ENCODE measurements around the gene POLR1G. TPM values are rescaled to one million over a fixed set of nuclear protein-coding genes. Genes with fewer than 3 reads are reported as not detected.

Gene POLR1G
- polyA plus RNA-seq, 3 donors = 0.81 to 1.5 (median 1.1) TPM

DNA sequence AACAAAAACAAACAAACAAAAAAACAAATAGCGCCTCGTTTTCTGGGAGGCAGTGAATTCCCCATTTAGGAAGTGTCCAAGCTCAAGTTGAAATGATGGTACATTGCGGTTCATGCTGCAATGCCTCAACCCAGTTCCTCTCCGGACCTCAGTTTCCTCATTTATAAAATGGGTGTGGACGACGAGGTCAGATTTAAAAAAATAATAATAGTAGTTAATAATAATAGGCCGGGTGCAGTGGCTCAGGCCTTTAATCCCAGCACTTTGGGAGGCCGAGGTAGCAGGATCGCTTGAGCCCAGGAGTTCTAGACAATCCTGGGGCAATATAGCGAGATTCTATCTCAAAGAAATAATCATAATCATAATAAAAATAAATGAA is 32.7 kb downstream of the POLR1G start:
- Histone ChIP-seq H2AFZ (ENCODE audit: insufficient read depth, low read depth, low read length, poor library complexity, severe bottlenecking) (no peak overlapping the region), H3K27me3 (ENCODE audit: control insufficient read depth in 2 of 2, insufficient read depth in 2 of 2, low read length in 2 of 2) (no peaks in the 10 kb centered on the region), H3K4me3 (replicated peaks in 1 of 3; ENCODE audit: low read depth in 2 of 3, low read length in 3 of 3) (peak overlapping the region in 2 of 3 experiments; percentile 49 to 73), H3K4me2 (replicated peaks; ENCODE audit: extremely low read depth, low read length, poor library complexity, severe bottlenecking) (peak overlapping the region; percentile 78), H3K9me3 (replicated peaks in 1 of 2; ENCODE audit: control insufficient read depth in 1 of 2, insufficient read depth in 1 of 2, low read length in 2 of 2) (no peaks in the 10 kb centered on the region), H3K79me2 (ENCODE audit: insufficient read depth, low read length) (no peaks in the 10 kb centered on the region), H3K36me3 (replicated peaks in 1 of 2; ENCODE audit: control insufficient read depth in 1 of 2, insufficient read depth in 2 of 2, low read length in 2 of 2) (no peaks in the 10 kb centered on the region), H3K4me1 (ENCODE audit: control insufficient read depth in 1 of 2, insufficient read depth in 2 of 2, low read length in 2 of 2) (peaks cover 36 to 46% of the 10 kb centered on the region in 2 donors), H4K20me1 (ENCODE audit: insufficient read depth, low read length) (no peaks in the 10 kb centered on the region), H3K9ac (ENCODE audit: insufficient read depth, low read length, poor library complexity, severe bottlenecking) (peak overlapping the region; percentile 76), H3K27ac (ENCODE audit: low read depth in 1 of 2, low read length in 2 of 2) (peak overlapping the region in 1 of 2 donors; percentile 73)
- no peak for TF ChIP-seq CTCF (IDR thresholded peaks at IDR 0.05)
- Mint-ChIP-seq H3K9me3 (peaks cover 0 to 5% (median 0%) of the 10 kb centered on the region in 7 donors), H3K4me1 (peaks cover 35% of the 10 kb centered on the region), H3K27ac (peak overlapping the region; percentile 42 to 88 (median 80)), H3K4me3 (peak overlapping the region in 1 of 2 donors; percentile 41), H3K27me3 (ENCODE audit: low read depth in 3 of 3) (peaks cover 0 to 4% (median 1%) of the 10 kb centered on the region in 3 donors), H3K36me3 (peaks cover 5% of the 10 kb centered on the region in 2 donors)
- intact Hi-C loops (cut with micrococcal nuclease) = loop anchor here (1.0 to 2.0 kb wide), 4 partner anchors 8 to 40 kb away; no protein-coding TSS in a partner anchor
- peak; percentile 39 to 82 (median 70) for DNase-seq
- WGBS (ENCODE audit: insufficient coverage) = no CpG with 5 or more reads among the region's 10 CpGs

DNA sequence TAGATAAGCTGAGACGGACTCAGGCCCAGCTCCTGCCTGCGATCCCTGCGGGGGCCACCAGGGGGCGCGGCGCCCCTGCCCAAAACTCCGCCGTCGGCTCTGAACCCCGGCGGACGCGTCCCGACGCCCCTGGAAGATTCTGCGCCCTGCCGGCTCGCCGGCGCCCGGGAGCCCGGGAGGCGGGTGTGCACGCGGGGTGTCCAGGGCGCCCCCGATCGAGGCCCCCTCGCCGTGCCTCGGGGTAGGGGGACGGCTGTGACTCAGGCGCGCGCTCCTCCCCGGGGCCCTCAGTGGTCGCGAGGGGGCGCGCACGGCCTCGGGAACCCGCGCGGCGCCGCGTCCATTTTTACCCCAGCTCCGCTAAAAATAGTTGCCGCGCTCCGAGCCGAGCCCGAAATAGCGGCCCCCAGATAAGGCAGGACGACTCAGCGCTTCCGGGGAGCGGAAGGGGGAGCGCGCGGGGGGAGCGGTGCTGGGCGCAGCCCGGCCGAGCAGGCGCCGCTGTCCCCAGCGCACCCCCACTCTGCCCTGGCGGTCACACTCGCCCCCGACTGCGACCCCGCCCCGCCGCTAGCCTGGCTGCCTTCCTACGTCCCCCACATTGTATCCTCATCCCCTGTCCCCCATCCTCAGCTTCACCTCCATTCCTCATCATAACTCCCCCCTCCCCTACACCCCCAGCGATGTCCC is 33.3 kb downstream of the POLR1G start:
- peaks cover 40 to 52% of the 10 kb centered on the region in 2 donors for H3K4me1 ChIP-seq (ENCODE audit: control insufficient read depth in 1 of 2, insufficient read depth in 2 of 2, low read length in 2 of 2)
- WGBS (ENCODE audit: insufficient coverage) = under 1% methylated on average over 71 of the region's 78 CpGs
- DNase-seq = peak; percentile 82 to 90 (median 87)
- TF ChIP-seq CTCF (IDR thresholded peaks at IDR 0.05) = peak; percentile 100
- peak overlapping the region; percentile 69 to 73 for H3K4me3 Mint-ChIP-seq
- peak overlapping the region in 6 of 7 donors; percentile 78 to 93 (median 86) for H3K27ac Mint-ChIP-seq
- H3K4me1 Mint-ChIP-seq = peaks cover 40% of the 10 kb centered on the region
- H3K4me3 ChIP-seq (replicated peaks in 1 of 3; ENCODE audit: low read depth in 2 of 3, low read length in 3 of 3) = peak overlapping the region in 2 of 3 experiments; percentile 49 to 73
- peak overlapping the region; percentile 76 for H3K9ac ChIP-seq (ENCODE audit: insufficient read depth, low read length, poor library complexity, severe bottlenecking)
- peaks cover 5% of the 10 kb centered on the region in 2 donors for H3K36me3 Mint-ChIP-seq
- H3K27me3 ChIP-seq (ENCODE audit: control insufficient read depth in 2 of 2, insufficient read depth in 2 of 2, low read length in 2 of 2) = peaks cover 0 to under 1% of the 10 kb centered on the region in 2 donors
- peak overlapping the region; percentile 77 for H2AFZ ChIP-seq (ENCODE audit: insufficient read depth, low read depth, low read length, poor library complexity, severe bottlenecking)
- no peaks in the 10 kb centered on the region for H4K20me1 ChIP-seq (ENCODE audit: insufficient read depth, low read length)
- H3K27me3 Mint-ChIP-seq (ENCODE audit: low read depth in 3 of 3) = peaks cover 0 to 4% (median 1%) of the 10 kb centered on the region in 3 donors
- H3K36me3 ChIP-seq (replicated peaks in 1 of 2; ENCODE audit: control insufficient read depth in 1 of 2, insufficient read depth in 2 of 2, low read length in 2 of 2) = no peaks in the 10 kb centered on the region
- H3K79me2 ChIP-seq (ENCODE audit: insufficient read depth, low read length) = no peaks in the 10 kb centered on the region
- H3K4me2 ChIP-seq (replicated peaks; ENCODE audit: extremely low read depth, low read length, poor library complexity, severe bottlenecking) = peak overlapping the region; percentile 78
- no peaks in the 10 kb centered on the region for H3K9me3 ChIP-seq (replicated peaks in 1 of 2; ENCODE audit: control insufficient read depth in 1 of 2, insufficient read depth in 1 of 2, low read length in 2 of 2)
- intact Hi-C loops (cut with micrococcal nuclease) = loop anchor here (1.0 to 2.0 kb wide), 4 partner anchors 8 to 39 kb away; no protein-coding TSS in a partner anchor
- peak overlapping the region in 1 of 2 donors; percentile 73 for H3K27ac ChIP-seq (ENCODE audit: low read depth in 1 of 2, low read length in 2 of 2)
- H3K9me3 Mint-ChIP-seq = peaks cover 0 to 5% (median 2%) of the 10 kb centered on the region in 7 donors
